ENCODE measurements around the gene OR10A6.

The OR10A6 gene

GRCh38 chr11:7909585-7910285 lies 21.3 kb downstream of the OR10A6 start:
- FAIRE-seq, result no peak

- no peak for FAIRE-seq
Measured at GRCh38 chr11:7907121-7907520, 23.9 kb downstream of the OR10A6 start.

- FAIRE-seq, result no peak
Measured at GRCh38 chr11:7906481-7906880, 24.6 kb downstream of the OR10A6 start.

GRCh38 chr11:7905961-7906429 lies 25.1 kb downstream of the OR10A6 start:
- FAIRE-seq, result no peak

GRCh38 chr11:7905549-7905948 lies 25.5 kb downstream of the OR10A6 start:
- FAIRE-seq, result no peak

GRCh38 chr11:7904917-7905316 lies 26.2 kb downstream of the OR10A6 start:
- FAIRE-seq, result no peak

- no peak for FAIRE-seq
Measured at GRCh38 chr11:7903940-7904339, 27.1 kb downstream of the OR10A6 start.

- FAIRE-seq, result no peak
Measured at GRCh38 chr11:7901319-7901854, 29.7 kb downstream of the OR10A6 start.

GRCh38 chr11:7900686-7901085 lies 30.4 kb downstream of the OR10A6 start:
- FAIRE-seq, result no peak

- FAIRE-seq, result no peak
Measured at GRCh38 chr11:7899418-7899817, 31.6 kb downstream of the OR10A6 start.

GRCh38 chr11:7898666-7899283 lies 32.3 kb downstream of the OR10A6 start:
- no peak for FAIRE-seq

GRCh38 chr11:7896009-7896785 lies 34.9 kb downstream of the OR10A6 start:
- FAIRE-seq, result no peak

GRCh38 chr11:7894251-7894650 lies 36.8 kb downstream of the OR10A6 start:
- FAIRE-seq, result no peak

- no peak for FAIRE-seq
Measured at GRCh38 chr11:7893796-7894195, 37.3 kb downstream of the OR10A6 start.

- FAIRE-seq, result peak; percentile 71
Measured at GRCh38 chr11:7892840-7893254, 38.2 kb downstream of the OR10A6 start.

- FAIRE-seq, result no peak
Measured at GRCh38 chr11:7892059-7892699, 38.9 kb downstream of the OR10A6 start.

GRCh38 chr11:7890417-7891172 lies 40.5 kb downstream of the OR10A6 start:
- FAIRE-seq, result no peak

- FAIRE-seq, result no peak
Measured at GRCh38 chr11:7889985-7890384, 41.1 kb downstream of the OR10A6 start.

- no peak for FAIRE-seq
Measured at GRCh38 chr11:7882860-7883259, 48.2 kb downstream of the OR10A6 start.

Measured in TTC549 (cell line).